ENCODE measurements around the gene GTF2F2. TPM values are rescaled to one million over a fixed set of nuclear protein-coding genes. Genes with fewer than 3 reads are reported as not detected.

GTF2F2 gene
- total RNA-seq, 1 experiment from 2014 or later: 40.1 TPM

GRCh38 chr13:45101327-45102018 is 18.8 kb upstream of the GTF2F2 start:
- intact Hi-C loops (cut with micrococcal nuclease): no loop called here
- Histone ChIP-seq H3K4me2 (ENCODE audit: low read length) (no peak overlapping the region), H3K9me2 (ENCODE audit: insufficient read depth) (no peaks in the 10 kb centered on the region), H3K36me3 (ENCODE audit: control insufficient read depth in 1 of 2, insufficient read depth in 2 of 2, low read length in 2 of 2) (no peaks in the 10 kb centered on the region), H4K20me1 (ENCODE audit: insufficient read depth) (no peaks in the 10 kb centered on the region), H3K27ac (ENCODE audit: low read depth, low read length) (no peak overlapping the region), H3K9ac (ENCODE audit: low read length) (no peak overlapping the region), H3K27me3 (ENCODE audit: insufficient read depth, low read length) (no peaks in the 10 kb centered on the region), H3K9me3 (ENCODE audit: control insufficient read depth in 1 of 2, insufficient read depth in 1 of 2, low read depth in 1 of 2, low read length in 2 of 2) (no peaks in the 10 kb centered on the region), H3K4me1 (ENCODE audit: control insufficient read depth in 1 of 2, insufficient read depth in 2 of 2, low read length in 2 of 2) (no peaks in the 10 kb centered on the region), H3K79me2 (ENCODE audit: insufficient read depth, low read length) (no peaks in the 10 kb centered on the region), H2AFZ (ENCODE audit: low read depth, low read length, poor library complexity, severe bottlenecking) (no peak overlapping the region), H3K4me3 (replicated peaks in 1 of 2; ENCODE audit: low read depth in 1 of 2, low read length in 2 of 2) (no peak overlapping the region)
- no peak for DNase-seq (ENCODE audit: low read depth, low spot score)
- TF ChIP-seq SIN3A (IDR thresholded peaks at IDR 0.05; ENCODE audit: low read depth): no peak
- no peak for TF ChIP-seq POLR2A (IDR thresholded peaks at IDR 0.05; ENCODE audit: borderline replicate concordance, extremely low read depth, insufficient read depth, insufficient read length)
- no peak for TF ChIP-seq ZBTB33 (IDR thresholded peaks at IDR 0.05; ENCODE audit: extremely low read depth, insufficient replicate concordance, low read length)
- CTCF ChIA-PET: interaction anchor here (0.6 kb wide), 1 partner anchor 12 kb away, joined by 3 read pairs; no protein-coding TSS in a partner anchor
- RAD21 ChIA-PET (ENCODE audit: low non-redundant PET in 1 of 2, low total read pairs in 2 of 2, uncharacterized antibody in 2 of 2, unreplicated experiment in 2 of 2): no interaction called here
- POLR2A ChIA-PET: no interaction called here
- BruUV-seq (replicated peaks): no TSS peak
- ATAC-seq: no peak

- H3K9ac ChIP-seq (ENCODE audit: low read length): no peak overlapping the region
- CTCF ChIA-PET: no interaction called here
- no peaks in the 10 kb centered on the region for H3K9me3 ChIP-seq (ENCODE audit: control insufficient read depth in 1 of 2, insufficient read depth in 1 of 2, low read depth in 1 of 2, low read length in 2 of 2)
- H3K9me2 ChIP-seq (ENCODE audit: insufficient read depth): no peaks in the 10 kb centered on the region
- no peaks in the 10 kb centered on the region for H4K20me1 ChIP-seq (ENCODE audit: insufficient read depth)
- no peaks in the 10 kb centered on the region for H3K4me1 ChIP-seq (ENCODE audit: control insufficient read depth in 1 of 2, insufficient read depth in 2 of 2, low read length in 2 of 2)
- TF ChIP-seq ZNF274 (IDR thresholded peaks at IDR 0.05; ENCODE audit: low read depth, low read length) (no peak), SIN3A (IDR thresholded peaks at IDR 0.05; ENCODE audit: low read depth) (no peak), YY1 (IDR thresholded peaks at IDR 0.05; ENCODE audit: extremely low read depth, insufficient replicate concordance, low read depth, low read length) (no peak), SRF (IDR thresholded peaks at IDR 0.05; ENCODE audit: low read depth) (no peak)
- no peak for DNase-seq (ENCODE audit: low read depth, low spot score)
- ATAC-seq: no peak
- POLR2A ChIA-PET: no interaction called here
- no peak overlapping the region for H3K4me2 ChIP-seq (ENCODE audit: low read length)
- RAD21 ChIA-PET (ENCODE audit: low non-redundant PET in 1 of 2, low total read pairs in 2 of 2, uncharacterized antibody in 2 of 2, unreplicated experiment in 2 of 2): no interaction called here
- H2AFZ ChIP-seq (ENCODE audit: low read depth, low read length, poor library complexity, severe bottlenecking): no peak overlapping the region
- H3K79me2 ChIP-seq (ENCODE audit: insufficient read depth, low read length): no peaks in the 10 kb centered on the region
- intact Hi-C loops (cut with micrococcal nuclease): no loop called here
- no TSS peak for BruUV-seq (replicated peaks)
- H3K4me3 ChIP-seq (replicated peaks in 1 of 2; ENCODE audit: low read depth in 1 of 2, low read length in 2 of 2): no peak overlapping the region
- H3K27me3 ChIP-seq (ENCODE audit: insufficient read depth, low read length): no peaks in the 10 kb centered on the region
- no peaks in the 10 kb centered on the region for H3K36me3 ChIP-seq (ENCODE audit: control insufficient read depth in 1 of 2, insufficient read depth in 2 of 2, low read length in 2 of 2)
- H3K27ac ChIP-seq (ENCODE audit: low read depth, low read length): no peak overlapping the region
Measured at GRCh38 chr13:45102136-45102507, 18.2 kb upstream of the GTF2F2 start.

All from HCT116 (cell line).